Measurements from ENCODE around the gene AK1. TPM values are rescaled to one million over a fixed set of nuclear protein-coding genes. Genes with fewer than 3 reads are reported as not detected.

The AK1 gene, protein sequence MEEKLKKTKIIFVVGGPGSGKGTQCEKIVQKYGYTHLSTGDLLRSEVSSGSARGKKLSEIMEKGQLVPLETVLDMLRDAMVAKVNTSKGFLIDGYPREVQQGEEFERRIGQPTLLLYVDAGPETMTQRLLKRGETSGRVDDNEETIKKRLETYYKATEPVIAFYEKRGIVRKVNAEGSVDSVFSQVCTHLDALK
- 100 to 1,000 TPM in 2 of 3 donors, 10 to 100 TPM in 1; 66.7 to 157 (median 106) TPM for total RNA-seq
- long read RNA-seq, donor 1, transcript AK1-203 (7 exons, 2,266 nt), result major isoform, 69 of 80 reads
- long read RNA-seq, donor 1, partial matches to known transcripts, result 5 of 80 reads
- long read RNA-seq, donor 1, other reads (novel, unspliced or antisense), result 6 of 80 reads
- long read RNA-seq, donor 2, transcript AK1-203 (7 exons, 2,266 nt), result major isoform, 105 of 124 reads
- long read RNA-seq, donor 2, partial matches to known transcripts, result 1 of 124 reads
- long read RNA-seq, donor 2, other reads (novel, unspliced or antisense), result 18 of 124 reads

DNA sequence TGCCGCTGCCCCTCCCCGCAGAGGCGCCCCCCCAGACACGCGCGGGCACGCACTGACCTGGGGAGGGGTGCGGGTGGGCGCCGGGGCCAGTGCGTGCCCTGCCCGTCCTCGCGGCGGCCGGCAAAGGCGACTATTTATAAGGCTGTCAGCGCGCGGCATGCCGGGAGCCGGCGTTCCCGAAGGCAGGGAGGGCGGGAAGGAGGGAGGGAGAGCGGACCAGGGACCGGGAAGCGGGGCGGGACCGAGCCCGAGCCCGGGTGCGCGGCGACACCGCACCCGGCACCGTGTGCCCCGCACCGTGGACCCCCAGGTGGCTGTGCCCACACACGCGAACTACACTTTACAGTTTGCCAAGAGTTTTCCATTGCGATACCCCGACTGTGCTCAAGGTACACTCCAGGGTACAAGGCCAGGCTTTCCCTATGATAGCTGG, at the start of gene AK1:
Gene AK1, minus strand, starts transcription at position 110 of the 433 bp plus-strand sequence. CDS start 3,058 bp downstream, outside the sequence.
- Histone ChIP-seq H3K36me3 (ENCODE audit: low read depth) (no peaks in the 10 kb centered on the region), H3K9me3 (no peaks in the 10 kb centered on the region), H3K4me1 (ENCODE audit: low read depth) (peaks cover 32% of the 10 kb centered on the region), H3K4me3 (peak within 1 kb of the TSS; percentile 19)
- TF ChIP-seq, protein P1, sequence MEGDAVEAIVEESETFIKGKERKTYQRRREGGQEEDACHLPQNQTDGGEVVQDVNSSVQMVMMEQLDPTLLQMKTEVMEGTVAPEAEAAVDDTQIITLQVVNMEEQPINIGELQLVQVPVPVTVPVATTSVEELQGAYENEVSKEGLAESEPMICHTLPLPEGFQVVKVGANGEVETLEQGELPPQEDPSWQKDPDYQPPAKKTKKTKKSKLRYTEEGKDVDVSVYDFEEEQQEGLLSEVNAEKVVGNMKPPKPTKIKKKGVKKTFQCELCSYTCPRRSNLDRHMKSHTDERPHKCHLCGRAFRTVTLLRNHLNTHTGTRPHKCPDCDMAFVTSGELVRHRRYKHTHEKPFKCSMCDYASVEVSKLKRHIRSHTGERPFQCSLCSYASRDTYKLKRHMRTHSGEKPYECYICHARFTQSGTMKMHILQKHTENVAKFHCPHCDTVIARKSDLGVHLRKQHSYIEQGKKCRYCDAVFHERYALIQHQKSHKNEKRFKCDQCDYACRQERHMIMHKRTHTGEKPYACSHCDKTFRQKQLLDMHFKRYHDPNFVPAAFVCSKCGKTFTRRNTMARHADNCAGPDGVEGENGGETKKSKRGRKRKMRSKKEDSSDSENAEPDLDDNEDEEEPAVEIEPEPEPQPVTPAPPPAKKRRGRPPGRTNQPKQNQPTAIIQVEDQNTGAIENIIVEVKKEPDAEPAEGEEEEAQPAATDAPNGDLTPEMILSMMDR (IDR thresholded peaks at IDR 0.05), result no peak
- DNase-seq (peak; percentile 85 to 88 (median 85)), ATAC-seq (peak; percentile 81)
- intact Hi-C loops (cut with DNase I, micrococcal nuclease), result loop anchor here in 1 of 2 donors (10.0 kb wide), 1 partner anchor 143 kb away; the partner anchor contains the start of gene TOR2A

DNA sequence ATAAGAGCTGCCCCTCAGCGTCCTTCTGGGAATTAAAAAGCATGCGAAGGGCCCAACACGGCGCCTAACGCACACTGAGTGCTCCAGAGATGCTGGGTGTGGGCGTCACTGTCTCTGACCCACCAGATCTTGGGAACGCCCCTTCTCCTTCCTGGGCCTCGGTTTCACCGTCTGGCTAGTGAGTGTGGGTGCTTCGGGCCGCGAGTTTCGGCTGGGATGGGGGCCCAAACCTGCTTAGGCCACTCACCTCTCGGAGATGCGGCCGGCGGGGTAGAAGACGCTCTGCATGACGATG, 49.4 kb upstream of the AK1 start:
- DNase-seq, result no peak
- Histone ChIP-seq H3K4me3 (no peak overlapping the region), H3K4me1 (ENCODE audit: low read depth) (peaks cover 26% of the 10 kb centered on the region), H3K9me3 (no peaks in the 10 kb centered on the region), H3K36me3 (ENCODE audit: low read depth) (no peaks in the 10 kb centered on the region)
- TF ChIP-seq, protein P1 (IDR thresholded peaks at IDR 0.05), result no peak
- intact Hi-C loops (cut with DNase I, micrococcal nuclease), result loop anchor here in 1 of 2 donors (10.0 kb wide), 1 partner anchor 332 kb away; no protein-coding TSS in a partner anchor
- ATAC-seq, result no peak

DNA sequence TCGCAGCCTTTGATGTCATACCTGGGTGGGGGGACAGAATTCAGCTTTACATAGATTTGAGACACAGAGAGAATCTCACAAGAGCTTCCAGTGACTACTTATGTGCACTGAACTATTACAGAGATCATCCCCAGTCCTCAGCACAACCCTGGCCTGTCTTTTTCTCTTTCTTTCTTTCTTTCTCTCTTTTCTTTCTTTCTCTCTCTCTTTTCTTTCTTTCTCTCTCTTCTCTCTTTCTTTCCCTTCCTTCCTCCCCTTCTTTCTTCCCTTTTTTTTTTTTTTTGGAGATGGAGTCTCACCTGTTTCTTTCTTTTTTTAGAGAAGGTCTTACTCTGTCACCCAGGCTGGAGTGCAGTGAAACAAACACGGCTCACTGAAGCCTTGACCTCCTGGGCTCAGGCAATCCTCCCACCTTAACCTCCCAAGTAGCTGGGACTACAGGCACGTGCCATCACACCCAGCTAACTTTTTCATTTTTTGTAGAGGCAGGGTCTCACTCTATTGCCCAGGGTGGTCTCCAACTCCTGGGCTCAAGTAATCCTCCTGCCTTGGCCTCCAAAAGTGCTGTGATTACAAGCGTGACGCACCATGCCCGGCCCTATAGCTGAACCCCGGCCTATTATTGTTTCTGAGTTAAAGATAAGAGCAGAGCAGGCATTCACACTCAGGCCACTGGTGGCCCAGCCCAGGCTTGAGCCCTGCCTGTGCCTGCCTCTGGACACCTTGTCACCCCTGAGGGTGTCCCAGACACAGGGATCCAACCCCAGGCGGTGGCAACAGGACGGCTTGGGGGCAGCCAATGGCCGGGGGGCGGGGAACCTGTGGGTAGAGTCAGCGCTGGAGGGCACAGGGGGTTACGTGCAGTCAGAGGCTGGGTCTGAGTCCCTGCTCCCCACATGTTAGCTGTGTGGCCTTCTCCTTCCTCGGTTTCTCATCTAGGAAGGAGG, 48.8 kb upstream of the AK1 start:
- intact Hi-C loops (cut with DNase I, micrococcal nuclease), result loop anchor here in 1 of 2 donors (10.0 kb wide), 1 partner anchor 331 kb away; no protein-coding TSS in a partner anchor
- Histone ChIP-seq H3K4me1 (ENCODE audit: low read depth) (peaks cover 31% of the 10 kb centered on the region), H3K9me3 (no peaks in the 10 kb centered on the region), H3K36me3 (ENCODE audit: low read depth) (no peaks in the 10 kb centered on the region), H3K4me3 (no peak overlapping the region)
- DNase-seq, result peak in 1 of 3 donors; percentile 43
- TF ChIP-seq, protein P1 (IDR thresholded peaks at IDR 0.05), result no peak
- no peak for ATAC-seq

DNA sequence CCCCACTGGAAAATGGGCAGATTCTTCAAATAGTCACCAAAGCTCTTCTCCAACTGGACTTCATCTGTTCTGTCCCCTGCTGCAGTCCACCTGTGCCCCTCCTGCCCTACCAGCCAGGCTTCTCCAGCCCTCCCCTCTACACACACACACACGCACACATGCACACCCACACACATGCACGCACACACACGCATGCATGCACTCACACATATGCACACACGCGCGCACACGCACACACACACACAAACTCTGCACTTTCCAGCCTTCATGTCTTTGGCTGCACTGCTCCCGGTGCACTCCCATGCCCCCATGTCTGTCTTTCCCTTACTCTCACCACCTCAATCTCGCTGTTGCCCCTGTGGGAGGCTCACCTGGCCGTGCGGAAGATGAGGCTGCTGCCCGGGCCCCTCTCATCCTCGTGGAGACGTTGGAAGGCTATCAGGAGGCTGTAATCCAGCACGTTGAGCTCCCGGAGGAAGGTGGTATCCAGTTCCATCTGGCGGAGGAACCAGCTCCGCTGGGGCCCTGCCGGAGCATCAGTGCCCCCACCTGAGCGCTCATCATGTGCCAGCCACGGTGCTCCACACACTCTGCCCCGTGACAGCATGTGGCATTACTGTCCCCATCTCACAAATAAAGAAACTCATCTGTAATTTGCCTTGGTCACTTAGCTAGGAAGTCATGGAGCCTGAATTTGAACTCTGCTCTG, 47.4 kb upstream of the AK1 start:
- Histone ChIP-seq H3K9me3 (no peaks in the 10 kb centered on the region), H3K4me1 (ENCODE audit: low read depth) (peaks cover 26% of the 10 kb centered on the region), H3K4me3 (no peak overlapping the region), H3K36me3 (ENCODE audit: low read depth) (no peaks in the 10 kb centered on the region)
- DNase-seq (no peak), ATAC-seq (no peak)
- intact Hi-C loops (cut with DNase I, micrococcal nuclease), result loop anchor here (5.0 to 10.0 kb wide), 2 partner anchors 330 to 338 kb away; no protein-coding TSS in a partner anchor
- TF ChIP-seq, protein P1 (IDR thresholded peaks at IDR 0.05), result no peak

DNA sequence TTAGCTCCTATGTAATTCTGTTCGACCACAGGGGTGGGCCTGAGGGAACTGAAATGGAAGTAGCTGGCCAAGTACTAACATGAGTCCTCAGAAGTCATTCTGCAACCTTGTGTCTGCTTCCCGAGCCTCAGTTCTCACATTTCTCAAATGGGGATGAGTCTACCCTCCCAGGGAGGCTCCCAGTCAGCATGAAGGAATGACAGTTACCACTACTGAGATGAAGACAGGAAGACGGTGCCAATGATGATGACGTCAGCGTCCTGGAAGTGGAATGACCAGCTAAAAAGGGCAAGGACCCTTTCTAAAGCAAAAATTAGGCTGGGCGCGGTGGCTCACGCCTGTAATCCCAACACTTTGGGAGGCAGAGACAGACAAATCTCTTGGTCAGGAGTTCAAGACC, 46.3 kb upstream of the AK1 start:
- intact Hi-C loops (cut with DNase I, micrococcal nuclease), result loop anchor here (5.0 to 10.0 kb wide), 2 partner anchors 329 to 336 kb away; no protein-coding TSS in a partner anchor

More for the DNA sequence above, 46.3 kb upstream of the AK1 start:
- TF ChIP-seq, protein P1 (IDR thresholded peaks at IDR 0.05), result no peak
- no peak for DNase-seq
- H3K36me3 ChIP-seq (ENCODE audit: low read depth), result no peaks in the 10 kb centered on the region
- no peak for ATAC-seq
- H3K9me3 ChIP-seq, result no peaks in the 10 kb centered on the region
- no peak overlapping the region for H3K4me3 ChIP-seq
- peaks cover 32% of the 10 kb centered on the region for H3K4me1 ChIP-seq (ENCODE audit: low read depth)
